Activated naive CD4-positive, alpha-beta T cell treated with anti-CD3 and anti-CD28 coated beads, Interleukin-2, amount 50 U/mL, for 24 hours (primary cell): ENCODE data around the gene ARID1B.

ENCODE experiments used
- H3K27ac Mint-ChIP-seq: one replicate; pipeline ENCODE4 v1.8.0; 2021; ENCODE audit warnings: mild to moderate bottlenecking, mixed read lengths
- H3K27me3 Mint-ChIP-seq: one replicate; pipeline ENCODE4 v1.8.0; 2021; ENCODE audit warnings: mixed read lengths
- H3K36me3 Mint-ChIP-seq: one replicate; pipeline ENCODE4 v1.8.0; 2021; ENCODE audit warnings: mixed read lengths
- H3K4me1 Mint-ChIP-seq: one replicate; pipeline ENCODE4 v1.8.0; 2021; ENCODE audit warnings: mixed read lengths
- H3K4me3 Mint-ChIP-seq: one replicate; pipeline ENCODE4 v1.8.0; 2021; ENCODE audit warnings: mild to moderate bottlenecking, mixed read lengths
- H3K9me3 Mint-ChIP-seq: one replicate; pipeline ENCODE4 v1.8.0; 2021; ENCODE audit warnings: mixed read lengths

Gene ARID1B

DNA sequence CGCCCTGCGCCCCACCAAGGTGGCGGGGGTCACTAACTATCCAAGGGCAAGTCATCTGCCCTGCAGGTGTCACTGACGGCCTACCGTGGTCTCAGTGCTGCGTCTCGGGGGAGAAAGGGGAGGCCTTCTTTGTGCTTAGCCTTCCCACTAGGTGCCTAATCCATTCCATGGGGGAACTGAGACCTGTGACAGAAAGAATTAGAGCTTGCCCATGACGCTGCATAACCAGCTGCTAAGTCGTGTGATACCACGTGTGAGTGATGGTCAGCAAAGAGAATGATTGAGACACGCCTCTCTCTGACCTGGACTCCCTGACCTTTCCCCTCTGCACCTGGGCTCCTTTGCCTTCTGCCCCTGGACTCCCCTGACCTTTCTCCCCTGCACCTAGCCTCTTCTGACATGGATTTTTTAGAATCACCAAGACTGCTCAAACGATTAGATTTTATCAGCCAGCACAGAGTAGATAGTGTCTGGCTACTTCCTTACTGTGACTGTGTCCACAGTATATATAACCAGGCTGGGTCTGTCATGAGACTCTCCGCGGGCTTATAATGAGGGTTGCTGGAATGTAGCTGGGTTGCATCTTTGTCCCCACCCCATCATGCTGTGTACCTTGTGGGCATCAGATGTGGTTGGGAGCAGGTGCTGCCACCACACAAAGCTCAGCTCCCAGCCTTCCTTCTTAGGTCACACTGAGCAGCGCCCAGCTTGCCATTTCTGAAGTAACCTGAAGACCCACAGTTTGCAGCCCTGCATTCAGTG lies 405.5 kb downstream of the ARID1B start:
- H3K9me3 Mint-ChIP-seq: no peaks in the 10 kb centered on the region
- H3K4me3 Mint-ChIP-seq: no peak overlapping the region
- H3K27me3 Mint-ChIP-seq: no peaks in the 10 kb centered on the region
- peaks cover 11% of the 10 kb centered on the region for H3K36me3 Mint-ChIP-seq
- peak overlapping the region; percentile 26 for H3K27ac Mint-ChIP-seq
- peaks cover 9% of the 10 kb centered on the region for H3K4me1 Mint-ChIP-seq

DNA sequence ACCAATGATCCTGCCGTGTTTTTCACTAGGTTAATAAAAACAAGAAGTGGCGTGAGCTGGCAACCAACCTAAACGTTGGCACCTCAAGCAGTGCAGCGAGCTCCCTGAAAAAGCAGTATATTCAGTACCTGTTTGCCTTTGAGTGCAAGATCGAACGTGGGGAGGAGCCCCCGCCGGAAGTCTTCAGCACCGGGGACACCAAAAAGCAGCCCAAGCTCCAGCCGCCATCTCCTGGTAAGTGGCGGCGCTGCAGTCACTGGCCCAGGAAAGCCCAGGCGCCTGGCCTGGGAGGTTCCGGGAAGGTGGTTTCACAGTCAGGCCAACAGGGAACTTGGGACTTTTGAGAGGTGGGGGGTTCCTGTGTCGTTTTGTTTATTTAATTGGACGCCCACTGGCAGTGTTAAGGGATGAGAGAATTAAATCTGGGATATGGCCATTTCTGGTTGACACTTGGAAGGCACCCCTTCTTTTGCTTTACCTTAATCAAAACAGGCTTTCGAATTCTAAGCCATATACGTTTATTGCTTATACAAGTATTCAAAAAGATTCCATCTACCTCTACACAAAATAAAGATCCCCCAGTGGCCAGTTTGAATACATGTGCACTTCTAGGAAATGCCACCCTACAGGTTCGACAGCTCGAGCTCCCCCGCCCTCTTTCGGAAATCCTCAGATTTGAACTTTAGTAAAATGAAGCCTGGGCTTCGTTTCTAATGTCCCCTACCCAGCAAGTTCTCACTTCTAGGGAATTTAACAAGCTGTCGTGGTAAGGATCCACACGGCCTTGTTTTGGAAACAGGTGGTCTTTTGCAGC lies 407.2 kb downstream of the ARID1B start:
- Mint-ChIP-seq H3K36me3 (peaks cover 11% of the 10 kb centered on the region), H3K4me3 (no peak overlapping the region), H3K27me3 (no peaks in the 10 kb centered on the region), H3K4me1 (peaks cover 9% of the 10 kb centered on the region), H3K27ac (no peak overlapping the region), H3K9me3 (no peaks in the 10 kb centered on the region)

DNA sequence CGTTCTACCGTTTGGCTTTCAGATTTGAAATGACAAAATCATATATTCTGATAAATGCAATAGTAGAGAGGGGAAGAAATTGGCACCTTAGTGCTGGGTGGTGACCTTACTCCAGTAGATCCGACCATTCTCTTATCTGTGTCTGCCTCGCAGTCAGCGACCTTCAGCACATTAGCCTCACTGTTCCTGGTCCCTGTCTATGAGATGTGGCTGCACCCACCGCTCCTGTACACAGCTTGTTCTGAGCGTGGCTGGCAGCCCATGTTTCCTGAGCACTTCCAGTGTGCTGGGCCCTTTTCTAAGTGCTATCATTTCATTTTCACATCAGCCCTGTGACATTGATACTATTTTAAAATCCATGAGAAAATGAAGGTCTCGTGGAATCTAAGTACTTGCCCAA lies 408.0 kb downstream of the ARID1B start:
- Mint-ChIP-seq H3K36me3 (peaks cover 17% of the 10 kb centered on the region), H3K9me3 (no peaks in the 10 kb centered on the region), H3K4me1 (peaks cover 9% of the 10 kb centered on the region), H3K27me3 (no peaks in the 10 kb centered on the region), H3K27ac (no peak overlapping the region), H3K4me3 (no peak overlapping the region)

DNA sequence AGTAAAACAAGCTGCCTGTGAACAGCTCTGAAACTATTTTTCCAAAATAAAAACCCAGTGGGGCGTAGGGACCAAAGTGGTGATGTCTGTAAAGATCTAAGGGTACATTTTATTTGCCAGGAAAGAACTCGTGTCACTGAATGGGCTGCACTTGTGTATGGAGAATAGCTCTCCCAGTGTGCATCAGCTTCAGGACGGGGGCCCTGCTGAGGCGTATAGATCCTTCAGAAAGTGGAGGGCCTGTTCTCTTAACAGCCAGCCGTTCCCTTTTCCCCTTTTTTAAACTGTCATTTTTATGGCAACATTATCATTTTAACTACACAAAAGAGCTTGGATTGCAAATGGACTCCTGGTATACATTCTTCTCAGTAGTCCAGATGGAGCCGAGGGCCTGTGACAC lies 408.8 kb downstream of the ARID1B start:
- Mint-ChIP-seq H3K4me3 (no peak overlapping the region), H3K4me1 (peaks cover 12% of the 10 kb centered on the region), H3K36me3 (peaks cover 25% of the 10 kb centered on the region), H3K27me3 (no peaks in the 10 kb centered on the region), H3K9me3 (no peaks in the 10 kb centered on the region), H3K27ac (no peak overlapping the region)

DNA sequence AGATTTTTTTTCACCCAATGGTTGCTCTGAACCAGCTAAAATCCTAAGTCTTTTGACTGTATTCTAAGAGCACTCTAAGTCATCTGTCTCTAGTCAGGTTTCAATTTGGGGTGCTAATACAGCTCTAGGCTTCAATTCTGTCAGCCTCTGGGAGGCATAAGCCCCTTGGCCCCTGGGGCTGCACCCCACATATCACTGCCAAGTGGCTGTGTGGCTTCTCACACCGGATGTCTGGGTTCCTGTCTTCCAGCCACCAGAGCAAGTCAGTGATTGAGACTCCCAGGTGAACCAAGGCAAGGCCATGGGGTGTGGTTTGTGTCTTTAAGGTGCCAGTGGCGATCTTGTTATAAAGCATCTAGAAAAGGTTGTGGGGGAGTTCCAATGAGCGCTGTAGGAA lies 409.6 kb downstream of the ARID1B start:
- H3K9me3 Mint-ChIP-seq: no peaks in the 10 kb centered on the region
- no peaks in the 10 kb centered on the region for H3K27me3 Mint-ChIP-seq
- no peak overlapping the region for H3K27ac Mint-ChIP-seq
- H3K4me3 Mint-ChIP-seq: no peak overlapping the region
- H3K4me1 Mint-ChIP-seq: peaks cover 16% of the 10 kb centered on the region
- peaks cover 32% of the 10 kb centered on the region for H3K36me3 Mint-ChIP-seq

DNA sequence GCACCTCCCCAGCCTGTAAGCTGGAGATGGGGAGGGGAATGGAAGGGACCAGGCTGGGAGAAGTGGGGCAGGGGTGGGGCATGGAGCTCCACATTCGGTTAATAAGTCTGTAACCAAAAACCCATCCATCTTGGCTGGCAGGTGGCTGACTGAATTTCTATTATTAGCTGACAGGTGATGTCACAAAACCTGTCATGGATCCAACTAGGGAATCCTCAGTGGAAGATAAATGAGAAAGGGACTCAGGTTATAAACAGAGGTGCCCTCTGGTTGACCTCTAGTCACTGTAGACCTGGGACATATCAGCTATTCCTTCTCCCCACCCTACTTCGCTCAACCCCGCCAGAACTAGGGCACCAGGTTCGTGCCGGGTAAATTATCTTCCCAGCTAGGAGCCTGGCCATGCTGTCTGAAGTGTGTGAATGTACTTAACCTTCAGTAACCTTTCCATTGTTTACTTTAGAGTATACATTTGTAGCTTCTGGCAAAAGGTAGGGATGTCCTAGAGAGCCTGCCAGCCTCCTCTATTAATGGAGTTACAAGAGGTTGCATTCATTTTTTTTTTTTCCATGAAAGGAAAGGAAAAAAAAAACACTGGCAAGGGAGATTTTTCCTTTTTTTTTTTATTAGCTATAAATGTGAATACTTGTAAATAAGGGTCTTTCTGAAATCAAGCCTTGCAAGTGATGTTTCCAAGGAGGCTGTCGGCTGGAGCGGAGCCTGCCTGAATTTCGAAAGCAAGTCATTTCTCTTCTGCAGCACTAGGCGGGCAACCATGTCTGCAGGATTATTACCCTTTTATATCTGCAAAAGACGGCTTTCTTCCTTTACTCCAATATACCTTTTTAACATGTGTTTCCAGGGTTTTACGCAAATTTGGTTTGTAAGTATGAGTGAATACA lies 410.3 kb downstream of the ARID1B start:
- Mint-ChIP-seq H3K27ac (no peak overlapping the region), H3K4me3 (no peak overlapping the region), H3K9me3 (no peaks in the 10 kb centered on the region), H3K27me3 (no peaks in the 10 kb centered on the region), H3K4me1 (peaks cover 17% of the 10 kb centered on the region), H3K36me3 (peaks cover 34% of the 10 kb centered on the region)

DNA sequence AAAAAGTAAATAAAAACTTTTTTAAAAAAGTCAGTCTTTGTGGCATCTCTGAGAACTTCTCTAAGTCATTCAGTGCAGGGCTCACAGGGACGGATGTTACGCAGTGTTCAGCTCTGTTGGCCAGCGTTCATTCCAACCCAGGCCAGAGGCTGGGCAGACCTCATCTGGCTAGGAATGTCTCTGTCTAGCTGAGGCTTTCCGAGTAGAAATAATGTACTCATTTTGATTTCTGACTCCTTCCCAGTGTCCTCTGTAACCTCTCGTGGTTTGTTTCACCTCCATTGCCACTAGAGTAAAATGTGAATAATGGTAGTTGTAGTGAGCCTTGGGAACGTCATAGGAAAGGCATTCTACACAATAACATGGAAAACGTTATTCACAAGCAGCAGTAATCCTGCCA lies 411.0 kb downstream of the ARID1B start:
- Mint-ChIP-seq H3K4me3 (no peak overlapping the region), H3K9me3 (no peaks in the 10 kb centered on the region), H3K4me1 (peaks cover 25% of the 10 kb centered on the region), H3K36me3 (peaks cover 32% of the 10 kb centered on the region), H3K27ac (no peak overlapping the region), H3K27me3 (no peaks in the 10 kb centered on the region)

DNA sequence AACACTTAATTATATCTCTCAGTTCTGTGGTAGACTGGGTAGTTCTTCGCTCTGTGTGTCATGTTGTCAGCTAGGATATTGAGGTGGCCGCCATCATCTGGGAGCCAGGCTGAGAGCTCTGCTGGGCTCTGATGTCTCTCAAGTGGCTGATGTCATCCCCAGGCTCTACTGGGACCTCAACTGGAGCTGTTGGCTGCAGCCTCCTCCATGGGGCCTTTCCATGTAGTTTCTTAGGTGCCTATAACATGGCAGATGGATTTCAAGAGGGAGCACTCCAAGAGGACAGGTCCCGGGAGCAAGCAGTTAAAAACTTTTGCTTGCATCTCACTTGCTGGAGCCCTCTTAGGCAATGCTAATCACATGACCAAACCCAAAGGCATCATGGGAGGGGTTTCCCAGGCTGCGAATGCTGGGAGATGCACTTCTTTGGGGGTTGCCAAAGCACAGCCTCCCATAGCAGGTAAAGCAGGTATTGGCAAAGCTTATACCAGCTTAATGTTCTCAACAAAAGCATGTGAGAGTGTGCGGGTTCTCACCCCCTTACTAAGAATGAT lies 416.3 kb downstream of the ARID1B start:
- H3K9me3 Mint-ChIP-seq: no peaks in the 10 kb centered on the region
- peak overlapping the region; percentile 82 for H3K27ac Mint-ChIP-seq
- peaks cover 37% of the 10 kb centered on the region for H3K4me1 Mint-ChIP-seq
- H3K27me3 Mint-ChIP-seq: no peaks in the 10 kb centered on the region
- H3K36me3 Mint-ChIP-seq: peaks cover 28% of the 10 kb centered on the region
- H3K4me3 Mint-ChIP-seq: no peak overlapping the region

DNA sequence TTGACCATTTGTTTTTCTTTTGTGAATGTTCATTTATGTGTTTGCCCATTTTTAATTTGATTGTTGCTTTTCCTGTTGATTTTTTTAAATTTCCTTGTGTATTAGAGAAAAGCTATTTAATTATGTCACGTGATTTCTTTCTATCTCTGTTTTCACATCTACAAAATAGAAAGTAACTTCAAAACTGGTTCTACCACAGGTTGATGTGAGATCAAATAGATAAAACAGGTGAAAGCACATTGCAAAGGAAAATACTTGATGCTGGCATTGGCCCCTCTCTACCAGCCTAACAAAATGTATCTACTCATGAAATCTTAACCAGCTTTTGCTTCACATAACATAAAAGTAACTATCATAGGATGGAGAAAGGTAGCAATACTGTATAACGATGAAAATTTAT lies 416.9 kb downstream of the ARID1B start:
- H3K27me3 Mint-ChIP-seq: no peaks in the 10 kb centered on the region
- H3K27ac Mint-ChIP-seq: peak overlapping the region; percentile 82
- no peak overlapping the region for H3K4me3 Mint-ChIP-seq
- H3K4me1 Mint-ChIP-seq: peaks cover 37% of the 10 kb centered on the region
- H3K36me3 Mint-ChIP-seq: peaks cover 28% of the 10 kb centered on the region
- H3K9me3 Mint-ChIP-seq: no peaks in the 10 kb centered on the region

DNA sequence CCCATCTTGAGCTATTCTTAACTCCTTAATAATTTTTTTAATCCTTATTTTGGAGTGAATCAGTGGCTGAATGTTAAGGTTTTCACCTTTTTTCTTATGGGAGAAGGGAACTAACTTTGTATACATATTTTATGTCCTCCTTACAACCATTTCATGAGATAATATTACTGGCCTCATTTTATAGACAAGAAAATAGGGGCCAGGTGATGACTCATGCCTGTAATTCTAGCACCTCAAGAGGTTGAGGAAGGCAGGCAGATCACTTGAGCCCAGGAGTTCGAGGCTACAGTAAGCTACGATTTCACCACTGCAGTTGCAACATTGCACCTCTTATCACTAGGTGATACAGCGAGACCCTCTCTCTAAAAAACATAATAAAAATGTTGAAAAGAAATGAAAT lies 417.5 kb downstream of the ARID1B start:
- no peaks in the 10 kb centered on the region for H3K9me3 Mint-ChIP-seq
- no peak overlapping the region for H3K4me3 Mint-ChIP-seq
- H3K27ac Mint-ChIP-seq: peak overlapping the region; percentile 35
- peaks cover 26% of the 10 kb centered on the region for H3K36me3 Mint-ChIP-seq
- H3K4me1 Mint-ChIP-seq: peaks cover 37% of the 10 kb centered on the region
- no peaks in the 10 kb centered on the region for H3K27me3 Mint-ChIP-seq

DNA sequence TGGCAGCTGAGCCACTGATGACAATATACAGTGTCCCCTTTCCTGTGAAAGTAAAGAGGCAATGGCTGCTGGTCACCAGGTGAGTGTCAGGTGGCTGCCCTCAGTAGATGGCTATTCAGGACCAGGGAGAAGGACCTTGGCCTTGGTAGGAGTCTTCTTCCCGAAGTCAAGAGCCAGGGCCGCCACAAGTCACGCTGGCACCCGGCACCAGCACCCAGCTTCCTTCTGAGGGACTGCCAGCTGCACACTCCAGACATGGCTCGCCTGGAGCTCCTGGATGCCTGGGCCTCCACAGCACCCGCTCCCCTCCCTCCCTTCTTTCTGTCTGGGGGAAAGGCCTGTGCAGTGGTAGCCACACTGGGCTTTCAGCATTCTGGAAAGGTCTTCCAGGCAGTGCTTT lies 419.2 kb downstream of the ARID1B start:
- H3K36me3 Mint-ChIP-seq: peaks cover 13% of the 10 kb centered on the region
- no peak overlapping the region for H3K27ac Mint-ChIP-seq
- H3K9me3 Mint-ChIP-seq: no peaks in the 10 kb centered on the region
- no peak overlapping the region for H3K4me3 Mint-ChIP-seq
- H3K4me1 Mint-ChIP-seq: peaks cover 31% of the 10 kb centered on the region
- H3K27me3 Mint-ChIP-seq: no peaks in the 10 kb centered on the region

DNA sequence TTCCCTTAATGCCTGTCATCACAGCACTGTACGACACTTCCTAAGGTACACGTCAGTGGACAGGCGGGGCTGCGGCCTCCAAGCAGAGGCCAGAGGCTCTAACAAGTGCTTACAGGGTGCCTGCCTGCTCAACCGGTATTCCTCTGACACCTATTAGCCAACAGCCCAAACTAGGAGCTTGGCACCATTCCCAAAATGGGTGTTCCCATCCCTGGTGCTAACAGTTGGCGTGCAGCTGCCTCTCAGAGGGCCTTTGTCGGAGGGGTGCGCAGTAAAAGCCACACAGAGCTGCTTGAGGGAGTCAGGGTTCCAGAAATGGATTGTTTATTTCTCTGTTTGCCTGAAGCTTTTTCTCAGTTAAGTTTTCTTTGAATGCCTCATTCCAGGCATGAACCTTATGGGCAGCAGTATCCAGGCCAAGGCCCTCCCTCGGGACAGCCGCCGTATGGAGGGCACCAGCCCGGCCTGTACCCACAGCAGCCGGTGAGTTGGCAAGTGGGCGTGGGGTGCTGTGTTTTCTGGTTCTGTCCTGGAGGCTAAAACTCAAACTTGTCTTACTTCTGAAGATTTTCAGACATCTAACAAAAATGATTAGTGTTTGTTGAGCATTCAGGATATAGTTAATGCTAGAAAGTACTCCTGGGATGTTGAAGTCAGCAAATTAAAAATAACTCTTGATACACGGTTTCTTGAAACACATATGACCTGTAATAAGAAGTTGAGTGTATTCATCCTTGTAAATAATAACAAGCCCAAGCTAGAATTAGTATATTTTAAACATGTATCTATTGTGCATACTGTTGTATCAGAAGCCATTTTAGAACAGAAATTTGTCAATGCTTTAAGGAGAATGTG lies 421.5 kb downstream of the ARID1B start:
- H3K4me3 Mint-ChIP-seq: no peak overlapping the region
- peaks cover 17% of the 10 kb centered on the region for H3K4me1 Mint-ChIP-seq
- peaks cover 11% of the 10 kb centered on the region for H3K36me3 Mint-ChIP-seq
- H3K9me3 Mint-ChIP-seq: no peaks in the 10 kb centered on the region
- no peak overlapping the region for H3K27ac Mint-ChIP-seq
- H3K27me3 Mint-ChIP-seq: no peaks in the 10 kb centered on the region

DNA sequence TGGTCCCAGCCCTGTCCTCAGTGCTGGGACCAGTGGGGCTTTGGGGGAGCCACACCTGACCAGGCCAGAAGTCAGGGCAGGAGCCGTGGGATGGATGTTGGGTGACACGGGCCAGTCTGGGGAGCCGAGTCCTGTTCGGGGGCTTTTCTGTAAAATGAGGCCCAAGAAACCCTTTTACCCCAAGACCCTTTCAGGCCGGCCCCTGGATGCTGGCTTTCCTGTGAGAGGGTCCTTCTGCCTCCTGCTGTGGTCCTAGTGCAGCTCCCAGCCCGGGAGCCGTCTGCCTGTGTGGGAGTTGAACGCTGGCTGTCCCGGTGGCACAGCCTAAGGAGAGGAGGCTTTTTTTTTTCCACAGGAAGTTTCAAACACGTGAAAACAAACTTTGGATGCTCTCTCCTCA lies 422.9 kb downstream of the ARID1B start:
- H3K9me3 Mint-ChIP-seq: no peaks in the 10 kb centered on the region
- H3K4me1 Mint-ChIP-seq: peaks cover 3% of the 10 kb centered on the region
- H3K36me3 Mint-ChIP-seq: peaks cover 15% of the 10 kb centered on the region
- no peak overlapping the region for H3K27ac Mint-ChIP-seq
- H3K4me3 Mint-ChIP-seq: no peak overlapping the region
- no peaks in the 10 kb centered on the region for H3K27me3 Mint-ChIP-seq

DNA sequence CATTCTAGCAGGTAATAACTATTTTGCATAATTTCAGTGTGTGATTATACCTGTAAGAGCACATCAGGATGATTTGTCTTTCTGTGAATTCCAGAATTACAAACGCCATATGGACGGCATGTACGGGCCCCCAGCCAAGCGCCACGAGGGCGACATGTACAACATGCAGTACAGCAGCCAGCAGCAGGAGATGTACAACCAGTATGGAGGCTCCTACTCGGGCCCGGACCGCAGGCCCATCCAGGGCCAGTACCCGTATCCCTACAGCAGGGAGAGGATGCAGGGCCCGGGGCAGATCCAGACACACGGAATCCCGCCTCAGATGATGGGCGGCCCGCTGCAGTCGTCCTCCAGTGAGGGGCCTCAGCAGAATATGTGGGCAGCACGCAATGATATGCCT lies 423.4 kb downstream of the ARID1B start:
- Mint-ChIP-seq H3K4me3 (no peak overlapping the region), H3K27ac (no peak overlapping the region), H3K27me3 (no peaks in the 10 kb centered on the region), H3K4me1 (no peaks in the 10 kb centered on the region), H3K9me3 (no peaks in the 10 kb centered on the region), H3K36me3 (peaks cover 13% of the 10 kb centered on the region)

DNA sequence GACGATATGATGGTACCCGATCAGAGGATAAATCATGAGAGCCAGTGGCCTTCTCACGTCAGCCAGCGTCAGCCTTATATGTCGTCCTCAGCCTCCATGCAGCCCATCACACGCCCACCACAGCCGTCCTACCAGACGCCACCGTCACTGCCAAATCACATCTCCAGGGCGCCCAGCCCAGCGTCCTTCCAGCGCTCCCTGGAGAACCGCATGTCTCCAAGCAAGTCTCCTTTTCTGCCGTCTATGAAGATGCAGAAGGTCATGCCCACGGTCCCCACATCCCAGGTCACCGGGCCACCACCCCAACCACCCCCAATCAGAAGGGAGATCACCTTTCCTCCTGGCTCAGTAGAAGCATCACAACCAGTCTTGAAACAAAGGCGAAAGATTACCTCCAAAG lies 423.9 kb downstream of the ARID1B start:
- Mint-ChIP-seq H3K4me1 (no peaks in the 10 kb centered on the region), H3K27me3 (no peaks in the 10 kb centered on the region), H3K4me3 (no peak overlapping the region), H3K27ac (no peak overlapping the region), H3K9me3 (no peaks in the 10 kb centered on the region), H3K36me3 (peaks cover 14% of the 10 kb centered on the region)
